GM21786 (cell line): Measurements from ENCODE around the gene CTSH.
A peak's percentile ranks its signal among the peaks of the same experiment; 100 is the strongest.

Source experiments
- ATAC-seq: cut with Tn5 transposase; IDR thresholded peaks from one replicate; pipeline ENCODE4 v1.9.1; 2021; ENCODE audit not compliant: unreplicated experiment

CTSH gene

DNA sequence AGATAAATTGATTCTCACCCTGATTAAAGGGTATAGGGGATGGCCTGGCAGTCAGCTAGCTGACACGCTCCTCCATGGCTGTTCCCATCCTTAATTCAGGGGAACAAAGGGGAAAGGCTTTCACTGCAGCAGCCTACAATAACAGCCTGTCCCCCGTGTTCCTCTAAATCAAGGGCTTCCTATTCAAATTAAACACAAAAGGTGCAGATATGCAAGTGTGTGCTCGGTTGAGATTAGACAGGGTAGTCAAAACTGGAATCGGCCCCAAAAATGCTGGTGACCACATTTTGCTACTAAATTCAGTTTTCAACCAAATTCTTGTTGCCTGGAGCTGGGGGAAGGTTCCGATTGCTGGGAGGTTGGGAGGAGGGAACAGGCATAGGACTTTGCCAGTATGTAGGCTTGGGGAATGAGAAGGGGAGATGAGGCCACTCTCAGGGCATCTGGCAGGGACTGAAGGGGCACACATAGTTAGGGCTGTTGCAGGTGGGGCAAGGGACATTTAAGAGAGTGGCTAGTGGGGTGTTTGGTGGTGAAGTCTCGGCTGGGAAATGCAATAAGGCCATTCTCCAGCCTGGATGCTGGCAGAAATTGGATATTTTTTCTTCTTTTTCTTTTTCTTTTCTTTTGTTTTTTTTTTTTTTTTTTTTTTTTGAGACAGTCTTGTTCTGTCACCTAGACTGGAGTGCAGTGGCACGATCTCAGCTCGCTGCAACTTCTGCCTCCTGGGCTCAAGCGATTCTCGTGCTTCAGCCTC is 32.9 kb upstream of the CTSH start:
- peak; percentile 12 for ATAC-seq

DNA sequence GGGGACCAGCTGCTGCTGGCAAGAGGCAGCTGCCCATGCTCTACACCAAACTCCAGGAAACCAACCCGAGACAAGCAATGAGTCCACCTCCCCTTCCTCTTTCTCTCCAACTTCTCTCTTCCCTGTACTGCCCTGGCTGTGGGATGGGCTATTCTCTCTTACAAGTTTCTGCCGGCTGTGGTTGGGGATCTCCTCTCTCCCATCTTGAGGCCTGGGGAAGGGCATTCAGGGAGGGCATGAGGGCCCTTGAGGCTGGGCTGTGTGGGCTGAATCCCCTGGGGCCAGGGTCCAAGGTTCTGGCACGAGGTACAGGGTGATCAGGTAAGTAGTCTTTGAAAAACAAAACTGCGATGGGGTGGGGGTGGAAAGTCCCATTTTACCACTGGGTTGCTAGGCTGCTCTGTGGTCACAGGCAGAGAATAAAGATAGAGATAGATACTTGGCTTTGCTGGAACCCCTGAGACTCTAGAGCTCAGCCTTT is 32.3 kb upstream of the CTSH start:
- ATAC-seq = peak; percentile 63

DNA sequence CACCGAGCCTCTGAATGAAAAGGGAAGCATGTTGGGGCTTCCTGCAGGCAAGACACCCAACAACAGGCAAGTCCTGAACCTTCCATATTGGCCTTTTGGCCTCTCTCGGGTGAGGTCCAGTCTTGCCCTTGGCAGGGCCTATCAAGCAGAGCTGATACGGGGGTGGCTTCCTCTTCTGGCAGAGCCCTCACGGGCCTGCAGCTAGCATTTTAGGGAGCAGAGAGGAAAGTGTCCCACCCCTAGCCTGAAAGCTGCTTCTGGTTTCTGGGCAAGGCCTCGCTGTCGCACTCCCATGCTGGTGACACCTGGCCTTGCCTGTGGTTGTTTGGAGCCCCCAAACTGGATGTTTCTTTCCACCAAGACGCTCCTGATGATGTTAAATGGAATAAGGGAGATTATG is 31.8 kb upstream of the CTSH start:
- peak; percentile 2 for ATAC-seq

DNA sequence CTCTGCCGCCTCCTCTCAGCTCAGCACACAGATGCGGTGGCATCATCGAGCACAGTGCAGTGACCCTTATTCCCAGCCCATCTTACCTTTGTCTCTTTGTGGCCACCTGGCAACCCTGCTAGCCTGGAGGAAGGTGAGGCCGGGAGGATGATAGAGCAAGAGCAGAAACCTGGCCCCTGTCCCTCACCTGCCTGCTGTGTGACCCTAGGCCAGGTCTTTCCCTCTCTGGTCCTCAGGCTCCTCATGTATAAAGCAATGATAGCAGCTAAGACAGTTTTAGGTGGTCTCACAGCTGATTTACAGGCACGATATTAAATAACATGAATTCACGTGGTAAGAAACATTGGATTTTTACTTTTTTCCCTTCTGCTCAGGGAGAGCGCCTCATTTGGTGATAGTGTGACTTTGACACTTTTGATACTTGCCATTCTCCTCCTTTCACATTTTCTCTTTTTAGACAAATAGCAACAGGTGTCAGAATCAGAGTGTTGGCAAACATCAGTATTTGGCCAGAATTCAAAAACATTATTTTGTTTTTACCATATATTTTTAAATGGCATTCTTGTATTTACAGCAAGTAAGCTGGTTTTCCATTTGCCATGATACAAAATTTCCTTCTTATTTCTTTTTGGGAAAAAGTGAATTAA is 29.5 kb upstream of the CTSH start:
- no peak for ATAC-seq

DNA sequence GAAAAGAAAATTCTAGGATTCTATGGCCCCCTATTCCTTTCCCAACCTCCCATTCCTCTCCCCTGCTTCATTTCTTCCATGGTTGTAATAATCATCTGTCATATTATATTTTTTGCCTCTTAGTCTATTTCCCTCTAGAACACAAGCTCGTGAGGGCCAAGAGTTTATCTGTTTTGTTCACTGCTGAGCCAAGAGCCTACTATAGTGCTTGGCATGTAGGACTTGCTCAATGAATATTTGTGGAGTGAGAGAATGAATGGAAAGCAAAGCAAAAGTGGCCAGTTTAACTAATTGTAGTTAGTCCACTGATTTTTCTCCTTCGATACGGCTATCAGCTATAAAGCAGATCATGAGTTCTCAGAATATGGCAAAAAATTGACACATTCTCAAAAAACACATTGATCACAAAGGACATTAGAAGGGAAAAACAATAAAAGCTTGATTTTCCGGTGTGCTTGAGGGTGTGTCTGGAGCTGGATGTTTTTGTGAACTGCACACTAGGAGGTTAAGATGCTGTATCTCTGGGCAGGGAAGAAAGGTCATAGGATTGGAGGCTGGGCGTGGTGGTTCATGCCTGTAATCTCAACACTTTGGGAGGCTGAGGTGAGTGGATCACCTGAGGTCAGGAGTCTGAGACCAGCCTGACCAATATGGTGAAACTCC is 25.0 kb upstream of the CTSH start:
- ATAC-seq = no peak

DNA sequence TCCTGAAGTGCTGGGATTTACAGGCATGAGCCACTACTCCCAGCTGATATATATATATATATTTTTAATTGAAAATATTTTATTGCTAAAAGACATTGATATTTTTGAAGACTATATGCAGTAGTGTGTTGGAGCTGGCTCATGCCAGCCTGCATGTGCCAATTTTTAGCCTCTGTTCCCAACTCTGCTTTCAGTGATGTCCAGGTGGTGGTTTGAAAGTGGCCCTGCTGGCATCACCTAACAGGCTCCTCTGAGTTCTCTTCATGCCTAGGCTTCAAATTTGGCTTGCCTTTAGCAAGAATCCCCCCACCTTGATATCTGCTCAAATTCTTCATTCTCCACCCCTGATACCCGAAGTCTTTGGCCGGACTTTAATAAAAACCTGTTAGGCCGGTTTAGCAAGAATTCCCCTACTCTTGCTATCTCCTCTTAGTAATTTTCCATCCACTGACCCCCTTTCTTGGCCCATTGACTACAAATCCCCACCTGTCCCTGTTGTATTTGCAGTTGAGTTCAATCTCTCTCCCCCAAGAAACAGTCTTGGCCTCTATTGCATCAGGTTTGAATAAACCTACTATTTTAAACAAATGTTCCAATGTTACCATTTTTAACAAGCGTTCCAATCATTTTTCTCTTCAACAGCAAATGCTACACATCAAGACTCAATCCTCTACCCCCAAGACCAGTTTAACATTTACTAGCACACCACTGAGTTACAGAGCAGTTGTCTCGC is 23.9 kb upstream of the CTSH start:
- ATAC-seq = no peak

DNA sequence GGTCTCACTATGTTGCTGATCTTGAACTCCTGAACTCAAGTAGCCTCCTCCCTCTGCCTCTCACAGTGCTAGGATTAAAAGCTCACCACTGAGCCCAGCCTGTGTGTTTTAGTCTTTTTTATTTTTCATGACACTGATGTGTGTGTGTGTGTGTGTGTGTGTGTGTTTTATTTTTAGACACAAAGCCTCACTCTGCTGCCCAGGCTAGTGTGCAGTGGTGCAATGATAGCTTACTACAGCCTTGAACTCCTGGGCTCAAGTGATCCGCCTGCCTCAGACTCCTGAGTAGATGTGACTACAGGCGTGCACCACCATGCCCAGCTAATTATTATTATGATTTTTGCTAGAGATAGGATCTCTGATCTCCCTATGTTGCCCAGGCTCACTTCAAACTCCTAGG is 23.3 kb upstream of the CTSH start:
- ATAC-seq = no peak

DNA sequence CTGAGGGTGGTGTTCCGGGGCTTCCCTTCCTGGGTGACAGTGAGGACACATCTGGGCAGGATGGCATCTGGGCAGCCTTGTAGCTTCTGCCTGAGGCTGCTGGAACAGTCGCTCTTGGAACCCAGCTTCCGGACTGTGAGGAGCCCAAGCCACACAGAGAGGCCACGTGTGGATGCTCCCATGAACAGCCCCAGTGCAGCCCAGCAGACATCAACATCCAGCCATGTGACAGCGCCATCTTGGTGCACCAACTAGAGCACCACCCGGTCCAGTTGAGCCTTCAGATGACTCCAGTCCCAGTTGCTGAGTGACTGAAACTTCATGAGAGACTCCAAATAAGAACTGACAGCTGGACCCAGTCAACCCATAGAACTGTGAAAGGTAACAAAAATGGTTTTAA is 15.5 kb upstream of the CTSH start:
- ATAC-seq = no peak

DNA sequence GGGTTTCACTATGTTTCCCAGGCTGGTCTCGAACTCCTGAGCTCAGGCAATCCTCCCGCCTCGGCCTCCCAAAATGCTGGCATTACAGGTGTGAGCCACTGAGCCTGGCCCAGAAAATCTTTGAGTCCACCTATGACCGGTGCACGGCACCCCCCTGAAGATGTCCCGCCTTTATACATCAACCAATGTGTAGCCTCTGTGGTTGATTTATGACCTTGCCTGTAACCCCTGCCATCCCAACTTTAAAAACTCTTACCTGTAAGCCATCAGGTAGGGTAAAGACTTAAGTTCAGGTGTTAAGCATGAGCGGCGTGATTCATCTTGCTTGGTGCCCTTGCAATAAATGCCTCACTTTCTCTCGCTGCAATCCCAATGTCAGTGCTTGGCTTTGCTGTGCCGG is 14.5 kb upstream of the CTSH start:
- ATAC-seq = no peak

DNA sequence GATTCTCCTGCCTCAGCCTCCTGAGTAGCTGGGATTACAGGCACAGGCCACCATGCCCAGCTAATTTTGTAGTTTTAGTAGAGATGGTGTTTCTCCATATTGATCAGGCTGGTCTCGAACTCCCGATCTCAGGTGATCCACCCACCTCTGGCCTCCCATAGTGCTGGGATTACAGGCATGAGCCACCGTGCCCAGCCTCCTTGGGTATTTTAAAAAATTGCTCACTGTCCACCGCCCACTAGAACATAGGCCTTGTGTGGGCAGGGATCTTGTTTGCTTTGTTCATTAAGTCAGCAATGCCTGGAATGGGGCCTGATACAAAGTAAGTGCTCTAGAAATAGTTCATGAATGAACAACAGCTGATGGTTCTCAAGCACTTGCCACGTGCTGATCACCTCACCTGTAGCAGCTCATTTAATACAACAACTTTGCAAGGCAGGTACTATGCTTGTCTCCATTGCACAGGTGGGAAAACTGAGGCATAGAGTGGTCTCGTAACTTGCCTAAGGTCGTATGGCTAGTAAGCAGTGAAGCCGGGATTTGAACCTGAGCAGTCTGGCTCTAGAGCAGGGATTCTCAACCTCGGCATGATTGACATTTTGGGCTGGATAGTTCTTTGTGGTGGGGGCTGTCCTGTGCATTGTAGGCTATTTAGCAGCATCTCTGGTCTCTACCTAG is 12.7 kb upstream of the CTSH start:
- ATAC-seq = no peak

DNA sequence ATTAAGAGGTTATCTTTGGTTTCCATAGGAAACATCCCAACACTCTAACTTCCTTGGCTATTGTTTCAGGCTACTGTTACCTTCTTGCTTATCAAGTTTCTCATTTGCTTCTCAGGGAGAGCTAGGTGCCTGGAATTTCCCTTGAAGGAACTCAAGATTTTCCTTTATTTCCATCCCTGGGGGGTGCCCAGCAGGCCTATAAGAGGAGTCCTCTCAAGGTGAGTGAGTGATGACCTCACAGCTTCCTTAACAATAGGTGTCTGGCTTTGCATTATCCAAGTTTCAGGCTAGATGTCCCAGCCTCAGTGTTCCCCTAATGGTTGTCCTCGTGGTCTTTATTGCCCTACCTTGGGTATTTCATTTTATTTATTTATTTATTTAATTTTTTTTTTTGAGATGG is 12.1 kb upstream of the CTSH start:
- no peak for ATAC-seq

DNA sequence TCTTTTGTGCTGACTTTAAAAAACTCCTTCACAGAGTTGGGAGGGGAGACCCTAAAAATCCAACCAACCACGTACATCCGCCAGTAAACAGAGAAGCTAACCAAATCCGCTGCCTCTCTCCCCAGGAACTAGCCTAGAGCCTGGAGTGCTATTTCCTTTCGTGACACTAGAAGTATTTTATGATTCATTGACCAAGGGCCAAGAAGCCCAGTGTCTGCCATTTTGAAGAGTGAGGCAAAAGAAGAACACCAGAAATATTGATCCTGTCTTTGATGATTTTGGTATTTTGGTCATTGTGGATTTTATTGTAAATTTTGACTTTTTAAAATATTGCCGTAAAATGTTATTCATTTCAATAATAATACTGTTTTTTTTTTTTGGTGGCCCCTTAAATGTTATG is 10.5 kb upstream of the CTSH start:
- ATAC-seq = no peak

DNA sequence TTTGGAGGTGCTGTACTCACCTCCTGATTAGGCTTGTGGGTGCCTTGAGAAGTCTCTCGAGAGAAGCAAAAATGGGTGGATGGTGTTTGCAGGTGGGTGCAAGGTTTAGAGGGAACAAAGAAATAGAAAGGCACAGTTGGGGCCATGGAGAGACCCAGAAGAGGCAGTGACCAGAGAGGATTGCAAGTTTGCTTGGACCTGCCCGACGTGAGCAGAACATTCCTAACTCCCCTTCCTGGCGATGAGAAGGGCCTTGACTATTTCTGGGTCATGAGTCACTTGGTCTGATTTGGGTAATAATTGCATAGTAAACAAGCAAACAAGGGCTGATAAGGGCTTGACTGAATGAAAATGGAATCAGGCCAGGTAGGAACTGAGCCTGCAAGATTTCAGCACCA is 7.0 kb upstream of the CTSH start:
- ATAC-seq = no peak

DNA sequence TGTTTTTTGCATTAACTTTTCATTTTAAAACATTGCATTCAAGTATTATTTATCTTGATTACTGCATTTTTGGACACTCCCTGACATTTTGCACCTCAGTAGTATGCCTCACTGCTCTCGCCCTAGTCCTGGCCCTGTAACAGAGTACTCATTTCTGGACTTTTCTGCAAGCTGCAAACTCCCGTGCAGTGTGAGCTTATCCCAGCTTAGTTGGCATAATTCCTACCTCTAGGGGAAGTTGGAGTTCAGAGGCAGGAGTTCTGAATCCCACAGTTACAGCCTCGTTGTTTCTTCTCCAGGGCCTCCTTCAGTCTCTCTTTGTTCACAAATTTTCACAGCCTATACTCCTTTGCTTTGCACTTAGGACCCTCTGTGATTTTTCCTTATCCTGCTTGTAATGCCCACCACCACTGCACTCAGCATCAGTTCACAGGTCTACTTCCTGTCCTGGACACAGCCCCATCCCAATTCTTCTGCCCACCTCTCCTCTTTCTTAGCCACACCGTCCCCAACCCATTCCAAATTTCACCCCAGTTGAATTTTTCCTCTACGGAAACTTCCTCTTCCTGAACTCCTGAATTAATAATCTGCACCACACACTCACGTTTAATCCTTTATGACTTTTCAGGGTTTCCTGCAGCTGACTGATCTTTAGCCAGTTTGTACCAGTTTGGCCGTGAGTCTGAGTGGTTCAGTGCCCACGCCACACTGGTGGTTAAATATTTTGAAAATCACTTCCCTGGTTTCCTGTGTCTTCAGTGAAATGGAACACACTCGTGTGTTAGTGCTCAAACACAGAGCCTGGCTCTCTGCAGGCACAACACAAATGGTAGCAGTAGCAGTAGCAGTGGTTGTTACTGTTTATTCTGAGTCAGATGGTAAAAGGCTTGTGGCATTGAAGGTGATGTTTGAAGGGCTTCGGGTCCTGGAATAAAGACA is 6.3 kb upstream of the CTSH start:
- ATAC-seq = no peak

DNA sequence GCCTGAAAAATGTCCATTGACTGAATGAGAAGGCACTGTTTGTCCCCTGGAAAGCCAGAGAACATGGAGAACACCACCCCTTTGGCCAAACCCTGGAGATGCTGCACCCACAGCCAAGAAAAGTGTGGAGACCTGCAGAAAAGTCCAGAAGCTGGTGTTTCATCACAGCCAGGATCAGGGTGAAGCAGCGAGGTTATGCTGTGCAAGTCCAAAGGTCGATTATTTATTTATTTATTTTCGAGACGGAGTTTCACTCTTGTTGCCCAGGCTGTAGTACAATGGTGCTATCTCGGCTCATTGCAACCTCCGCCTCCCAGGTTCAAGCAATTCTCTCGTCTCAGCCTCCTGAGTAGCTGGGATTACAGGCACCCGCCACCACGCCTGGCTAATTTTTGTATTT is 5.5 kb upstream of the CTSH start:
- ATAC-seq = no peak

DNA sequence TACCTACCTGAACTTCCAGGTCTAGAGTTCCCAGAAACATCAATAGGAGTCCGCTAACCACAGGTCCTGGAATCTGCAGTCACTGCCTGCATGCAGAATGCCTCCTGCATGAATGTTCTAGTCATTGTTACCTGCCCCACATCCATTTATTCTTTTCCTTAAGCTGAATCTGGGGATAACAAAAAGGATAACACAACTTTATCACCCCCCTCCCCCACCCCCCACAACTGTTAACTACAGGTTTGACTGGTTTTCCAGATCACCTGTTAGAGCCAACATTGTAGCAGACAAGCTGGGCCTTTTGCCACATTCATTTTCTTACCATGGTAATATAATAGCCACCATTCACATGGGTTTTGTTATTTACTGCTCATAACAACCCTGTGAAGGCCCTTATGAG is 4.6 kb upstream of the CTSH start:
- ATAC-seq = no peak

DNA sequence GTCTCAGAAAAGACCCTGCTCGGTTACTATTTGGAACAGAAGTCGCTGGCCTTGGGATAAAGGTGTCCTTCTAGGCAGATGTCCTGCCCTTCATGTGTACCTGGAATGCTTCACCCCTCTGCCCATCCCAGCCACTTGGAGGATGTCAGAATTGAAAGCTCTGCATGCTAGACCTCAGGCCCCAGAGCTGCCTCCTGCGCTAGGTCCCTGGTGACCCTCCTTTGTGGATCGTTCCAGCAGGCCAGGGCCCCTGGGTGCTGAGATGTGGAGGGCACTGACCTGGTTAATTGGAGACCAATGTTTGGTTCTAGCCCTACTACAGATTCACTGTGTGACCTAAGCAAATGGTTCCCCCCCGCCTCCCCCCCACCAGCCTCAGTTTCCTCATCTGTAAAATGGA is 2.7 kb upstream of the CTSH start:
- no peak for ATAC-seq

DNA sequence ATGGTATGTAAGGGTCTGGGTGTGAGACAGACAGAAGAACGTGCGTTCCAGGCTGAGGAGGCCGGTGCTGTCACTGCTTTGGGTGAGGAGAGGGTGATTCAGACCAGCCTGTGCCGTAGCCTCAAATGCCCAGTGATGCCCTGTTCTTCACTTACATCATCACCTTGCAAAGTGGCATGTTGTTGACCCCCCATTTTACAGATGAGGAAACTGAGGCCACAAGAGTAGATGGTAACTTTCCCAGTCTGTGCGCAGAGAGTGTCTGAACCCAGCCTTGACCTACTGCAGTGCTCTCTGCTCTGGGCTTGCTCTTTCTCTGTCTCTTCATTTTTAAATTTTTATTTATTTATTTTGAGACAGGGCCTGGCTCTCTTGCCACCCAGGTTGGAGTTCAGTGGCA is 1.6 kb upstream of the CTSH start:
- no peak for ATAC-seq

DNA sequence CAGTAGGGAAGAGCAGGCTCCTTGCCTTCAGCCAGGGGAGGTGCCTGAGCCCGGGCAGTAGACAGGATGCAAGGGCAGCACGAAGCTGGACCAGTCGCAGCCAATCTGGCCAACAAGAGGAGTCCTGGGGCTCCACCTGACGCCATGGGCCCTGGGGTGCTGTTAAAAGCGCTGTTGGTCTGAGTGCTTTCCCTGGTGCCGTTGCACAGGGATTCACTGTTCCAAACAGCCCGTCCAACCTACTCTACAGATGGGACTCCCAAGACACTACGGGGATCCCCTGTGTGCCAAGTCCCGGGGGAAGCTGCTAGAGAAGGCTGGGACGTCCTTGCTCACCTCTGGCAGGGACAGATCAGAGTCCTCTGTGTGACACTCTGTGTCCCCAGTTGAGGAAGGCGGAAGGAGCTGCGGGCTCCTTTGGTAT is 632 bp downstream of the CTSH start:
- peak; percentile 14 for ATAC-seq

DNA sequence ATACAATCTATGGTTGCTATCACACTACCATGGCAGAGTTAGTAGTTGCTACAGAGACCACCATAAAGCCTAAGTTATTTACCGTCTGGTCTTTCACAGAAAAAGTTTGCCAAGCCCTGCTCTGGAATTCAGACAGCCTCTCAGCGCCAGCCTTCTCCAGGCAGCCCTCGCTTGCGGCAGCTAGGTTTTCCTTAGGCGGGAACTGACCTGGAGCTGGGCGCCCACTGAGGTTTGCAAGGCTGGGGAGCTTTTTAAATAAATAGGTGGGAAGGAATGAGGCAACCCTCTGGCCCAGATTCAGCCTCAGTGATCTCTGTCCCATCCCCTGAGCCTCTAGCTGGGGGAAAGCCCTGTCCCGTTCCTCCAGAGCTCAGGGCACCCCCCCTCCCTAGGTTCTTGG is 1.2 kb downstream of the CTSH start:
- no peak for ATAC-seq
